Naive thymus-derived CD8-positive, alpha-beta T cell (primary cell): ENCODE data around the gene M6PR. TPM values are rescaled to one million over a fixed set of nuclear protein-coding genes. Genes with fewer than 3 reads are reported as not detected.
A peak's percentile ranks its signal among the peaks of the same experiment; 100 is the strongest.

Experiments used
- ATAC-seq, 2 donors: fragments of 150-1000 bp; cut with Tn5 transposase in 1 of 2; sonication (Bioruptor Pico), chemical (Tn5 transposase) in 1 of 2; 1 replicate in 1 of 2; 2 replicates in 1 of 2; pipeline ENCODE4 v1.10.0; 2021; ENCODE audit warnings: mild to moderate bottlenecking in 2 of 2, moderate library complexity in 2 of 2
- POLR2A ChIA-PET: fragments of 350-600 bp; sonication (Branson Sonifier 250); formaldehyde crosslinking; loops from one replicate; lab custom pipeline; 2021; ENCODE audit warnings: antibody characterized with exemption; lab: Charles Lee
- DNase-seq, 10 donors: peaks; one replicate each; pipeline versions ENCODE4 v3.0.0 to v3.0.0-alpha.2; 2020 to 2022
- H3K27ac Mint-ChIP-seq, 10 donors: one replicate each; pipeline ENCODE4 v1.8.0; 2020 to 2022; ENCODE audit warnings: mild to moderate bottlenecking in 10 of 10, mixed read lengths in 10 of 10, moderate library complexity in 4 of 10, inconsistent platforms in 1 of 10
- H3K27me3 Mint-ChIP-seq, 5 donors: one replicate each; pipeline ENCODE4 v1.8.0; 2021 to 2022; ENCODE audit warnings: mixed read lengths in 5 of 5
- H3K36me3 Mint-ChIP-seq, 3 donors: one replicate each; pipeline ENCODE4 v1.8.0; 2020 to 2022; ENCODE audit warnings: mixed read lengths in 3 of 3, mild to moderate bottlenecking in 2 of 3, inconsistent platforms in 1 of 3
- H3K4me1 Mint-ChIP-seq, 4 donors: one replicate each; pipeline ENCODE4 v1.8.0; 2021 to 2022; ENCODE audit warnings: mixed read lengths in 4 of 4
- H3K4me3 Mint-ChIP-seq, 10 donors: one replicate each; pipeline ENCODE4 v1.8.0; 2020 to 2022; ENCODE audit warnings: mild to moderate bottlenecking in 10 of 10, mixed read lengths in 10 of 10, moderate library complexity in 6 of 10, inconsistent platforms in 1 of 10
- H3K9me3 Mint-ChIP-seq, 9 donors: one replicate each; pipeline ENCODE4 v1.8.0; 2020 to 2022; ENCODE audit warnings: mixed read lengths in 9 of 9, mild to moderate bottlenecking in 3 of 9, inconsistent platforms in 1 of 9, moderate library complexity in 1 of 9
- polyA plus RNA-seq, 3 donors: library from polyadenylated mRNA; unstranded; fragments of 300-500 nt; fragmentation: Illumina TruSeq; gene quantifications; one replicate each; pipeline ENCODE4 v1.2.3, GENCODE V29; 2021
- total RNA-seq, 8 experiments: library from RNA in 2 of 8; stranded (reverse) in 2 of 8; gene quantifications; one replicate each; pipeline ENCODE4 v1.2.3 and lab custom pipeline; 2021 to 2026

The M6PR gene
- total RNA-seq (100 to 1,000 TPM; 173 to 175 TPM), polyA plus RNA-seq (100 to 1,000 TPM; 228 to 260 (median 238) TPM), total RNA-seq (lab: John Stamatoyannopoulos, UW) (66.4 to 250 (median 157) reads per million in 6 experiments)

DNA sequence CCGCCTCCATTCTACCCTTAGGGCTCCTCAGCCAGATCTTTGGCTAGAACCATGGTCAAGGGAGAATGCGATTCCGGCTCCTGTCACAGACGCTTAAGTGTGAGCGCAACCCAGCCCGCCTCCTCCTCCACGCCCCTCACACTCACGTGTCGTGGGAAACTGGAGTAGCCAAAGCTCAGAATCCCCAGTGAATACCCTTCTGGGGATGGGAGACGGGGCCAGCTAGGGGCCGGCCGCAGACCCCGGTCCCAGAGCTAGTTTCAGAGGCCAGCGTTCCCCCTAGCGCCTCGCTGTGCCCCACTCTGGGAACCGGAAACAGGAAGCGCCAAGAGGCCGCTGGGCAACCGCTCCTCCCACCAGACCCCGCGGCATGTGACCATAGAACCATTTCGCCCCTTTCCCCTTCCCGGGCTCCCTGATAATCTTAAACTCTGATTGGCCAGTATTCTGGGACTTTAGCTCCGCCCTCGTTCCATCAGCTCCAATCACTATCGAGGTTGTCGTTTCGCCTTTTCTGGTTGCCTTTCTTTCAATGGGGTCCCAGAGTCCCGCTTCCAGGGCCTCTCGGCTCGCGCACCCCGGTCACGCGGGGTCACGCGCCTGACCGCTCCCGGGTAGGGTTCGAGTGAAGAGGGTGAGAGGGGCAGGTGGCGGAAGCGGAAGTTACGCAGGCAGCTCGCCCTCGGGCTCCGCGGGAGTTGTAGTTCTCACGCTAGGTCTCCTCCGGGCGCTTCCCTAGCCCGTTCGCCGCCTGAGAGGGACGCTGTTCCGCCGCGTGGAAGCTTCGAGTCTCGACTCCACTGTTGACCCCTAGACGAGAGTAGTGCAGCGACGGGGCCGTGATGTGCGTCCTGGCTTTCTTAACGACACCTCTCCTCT, at the start of gene M6PR:
TSS of gene M6PR (minus strand) at position 304 of the 879 bp plus-strand sequence. CDS start 3,241 bp downstream, outside the sequence.
- Mint-ChIP-seq H3K4me3 (peak within 1 kb of the TSS; percentile 91 to 97 (median 95)), H3K36me3 (peaks cover 0 to 29% (median 7%) of the 10 kb centered on the region in 3 donors), H3K4me1 (peaks cover 43 to 75% (median 65%) of the 10 kb centered on the region in 4 donors), H3K27ac (peak within 1 kb of the TSS; percentile 91 to 99 (median 94)), H3K9me3 (peaks cover 0 to 10% (median 5%) of the 10 kb centered on the region in 9 donors), H3K27me3 (no peaks in the 10 kb centered on the region)
- POLR2A ChIA-PET, result interaction anchor here (0.5 to 4.9 kb wide), 18 partner anchors 8 to 305 kb away, joined by 3 to 51 read pairs (median 5); partner anchors contain the start of genes PHC1 and RIMKLB
- ATAC-seq (peak; percentile 78 to 80), DNase-seq (peak; percentile 79 to 96 (median 86))

DNA sequence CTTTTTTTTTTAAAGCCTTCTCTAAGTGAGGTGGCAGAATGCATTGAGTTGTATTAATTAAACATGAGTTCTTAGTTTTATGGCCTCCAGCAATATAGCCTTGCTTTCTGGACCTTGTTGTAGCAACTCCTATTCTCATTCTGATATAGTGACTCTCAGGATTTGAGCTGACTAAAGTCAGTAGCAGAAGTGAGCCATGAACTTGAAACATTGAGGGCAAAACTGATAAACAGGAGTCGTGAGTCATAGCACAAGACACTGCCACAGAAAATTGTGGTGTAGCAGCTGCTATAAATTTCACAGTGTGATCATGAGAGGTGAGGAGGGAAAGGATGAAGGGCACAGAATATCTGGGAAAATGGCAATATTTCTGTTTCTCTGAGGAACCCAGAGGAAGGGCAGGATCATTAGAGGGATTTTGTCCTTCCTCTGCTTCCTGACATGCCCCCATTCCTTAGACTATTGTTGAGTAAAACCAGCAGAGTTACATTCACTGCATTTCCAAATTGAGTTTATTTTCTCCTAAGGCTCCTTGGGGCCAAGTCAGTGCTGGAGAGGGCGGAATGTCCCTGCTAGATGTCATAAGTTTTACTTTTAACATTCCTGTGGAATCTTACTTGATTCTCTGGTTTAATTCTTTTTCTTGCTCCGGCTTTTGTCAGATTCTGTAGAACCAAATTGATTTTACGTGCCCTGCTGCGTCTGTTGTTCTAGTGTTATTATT, 47.4 kb upstream of the M6PR start:
- Mint-ChIP-seq H3K9me3 (no peaks in the 10 kb centered on the region), H3K36me3 (peaks cover 0 to 19% (median 11%) of the 10 kb centered on the region in 3 donors), H3K4me3 (peak overlapping the region in 6 of 10 donors; percentile 16 to 88 (median 24)), H3K27ac (peak overlapping the region in 8 of 10 donors; percentile 58 to 86 (median 71)), H3K4me1 (peaks cover 22 to 79% (median 65%) of the 10 kb centered on the region in 4 donors), H3K27me3 (no peaks in the 10 kb centered on the region)
- ATAC-seq (peak; percentile 45 to 64), DNase-seq (peak in 2 of 10 donors; percentile 10 to 13)
- POLR2A ChIA-PET, result no interaction called here

DNA sequence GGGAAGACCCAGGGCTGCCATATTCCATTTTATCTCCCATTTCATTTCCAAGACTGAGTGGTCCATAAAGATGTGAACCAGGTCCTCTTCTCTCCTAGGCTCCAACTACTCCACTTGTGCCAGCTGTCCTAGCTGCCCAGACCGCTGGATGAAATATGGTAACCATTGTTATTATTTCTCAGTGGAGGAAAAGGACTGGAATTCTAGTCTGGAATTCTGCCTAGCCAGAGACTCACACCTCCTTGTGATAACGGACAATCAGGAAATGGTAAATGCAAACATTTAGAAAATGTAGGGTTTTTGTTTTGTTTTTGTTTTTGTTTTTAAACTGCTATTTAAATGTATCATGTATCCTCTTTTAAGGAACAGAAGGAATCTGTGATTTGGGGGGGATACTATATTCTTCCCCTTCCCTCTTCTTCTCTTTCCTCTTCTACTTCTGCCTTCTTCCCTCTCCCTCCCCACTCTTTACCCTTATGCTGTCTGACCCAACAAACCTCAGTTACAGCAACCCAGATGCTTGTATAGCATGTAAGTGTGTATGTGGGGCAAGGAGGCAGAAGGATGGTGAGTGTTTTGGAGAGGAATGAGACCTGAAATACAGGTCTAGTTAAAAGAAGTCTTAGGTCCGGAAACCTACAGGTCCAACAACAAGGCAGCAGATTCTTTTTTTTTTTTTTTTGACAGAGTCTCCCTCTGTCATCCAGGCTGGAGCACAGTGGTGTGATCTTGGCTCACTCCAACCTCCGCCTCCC, 45.8 kb upstream of the M6PR start:
- POLR2A ChIA-PET, result no interaction called here
- ATAC-seq, result no peak
- H3K9me3 Mint-ChIP-seq, result no peaks in the 10 kb centered on the region
- peaks cover 0 to 16% (median 8%) of the 10 kb centered on the region in 3 donors for H3K36me3 Mint-ChIP-seq
- peak overlapping the region in 9 of 10 donors; percentile 18 to 92 (median 58) for H3K27ac Mint-ChIP-seq
- H3K27me3 Mint-ChIP-seq, result no peaks in the 10 kb centered on the region
- peak overlapping the region in 6 of 10 donors; percentile 33 to 88 (median 66) for H3K4me3 Mint-ChIP-seq
- peaks cover 19 to 73% (median 59%) of the 10 kb centered on the region in 4 donors for H3K4me1 Mint-ChIP-seq
- DNase-seq, result no peak

DNA sequence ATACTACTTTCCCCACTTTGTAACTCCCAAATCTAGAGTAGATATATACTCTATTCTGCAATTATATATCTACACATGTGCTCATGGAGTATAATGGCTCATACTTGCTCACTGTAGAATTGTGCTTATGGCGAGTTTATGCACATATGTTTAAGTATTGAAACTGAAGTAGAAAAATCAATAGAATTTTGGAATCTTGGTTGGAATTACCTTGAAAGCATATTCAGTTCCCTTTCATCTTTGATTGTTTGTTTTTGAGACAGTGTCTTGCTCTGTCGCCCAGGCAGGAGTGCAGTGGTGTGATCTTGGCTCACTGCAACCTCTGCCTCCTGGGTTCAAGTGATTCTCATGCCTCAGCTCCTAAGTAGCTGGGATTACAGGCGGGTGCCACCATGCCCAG, 44.4 kb upstream of the M6PR start:
- H3K27ac Mint-ChIP-seq, result peak overlapping the region in 8 of 10 donors; percentile 13 to 92 (median 63)
- no peaks in the 10 kb centered on the region for H3K9me3 Mint-ChIP-seq
- H3K4me3 Mint-ChIP-seq, result peak overlapping the region in 7 of 10 donors; percentile 5 to 88 (median 64)
- no peaks in the 10 kb centered on the region for H3K27me3 Mint-ChIP-seq
- peaks cover 0 to 10% (median 3%) of the 10 kb centered on the region in 3 donors for H3K36me3 Mint-ChIP-seq
- H3K4me1 Mint-ChIP-seq, result peaks cover 18 to 73% (median 62%) of the 10 kb centered on the region in 4 donors
- POLR2A ChIA-PET, result no interaction called here
- DNase-seq (no peak), ATAC-seq (no peak)

DNA sequence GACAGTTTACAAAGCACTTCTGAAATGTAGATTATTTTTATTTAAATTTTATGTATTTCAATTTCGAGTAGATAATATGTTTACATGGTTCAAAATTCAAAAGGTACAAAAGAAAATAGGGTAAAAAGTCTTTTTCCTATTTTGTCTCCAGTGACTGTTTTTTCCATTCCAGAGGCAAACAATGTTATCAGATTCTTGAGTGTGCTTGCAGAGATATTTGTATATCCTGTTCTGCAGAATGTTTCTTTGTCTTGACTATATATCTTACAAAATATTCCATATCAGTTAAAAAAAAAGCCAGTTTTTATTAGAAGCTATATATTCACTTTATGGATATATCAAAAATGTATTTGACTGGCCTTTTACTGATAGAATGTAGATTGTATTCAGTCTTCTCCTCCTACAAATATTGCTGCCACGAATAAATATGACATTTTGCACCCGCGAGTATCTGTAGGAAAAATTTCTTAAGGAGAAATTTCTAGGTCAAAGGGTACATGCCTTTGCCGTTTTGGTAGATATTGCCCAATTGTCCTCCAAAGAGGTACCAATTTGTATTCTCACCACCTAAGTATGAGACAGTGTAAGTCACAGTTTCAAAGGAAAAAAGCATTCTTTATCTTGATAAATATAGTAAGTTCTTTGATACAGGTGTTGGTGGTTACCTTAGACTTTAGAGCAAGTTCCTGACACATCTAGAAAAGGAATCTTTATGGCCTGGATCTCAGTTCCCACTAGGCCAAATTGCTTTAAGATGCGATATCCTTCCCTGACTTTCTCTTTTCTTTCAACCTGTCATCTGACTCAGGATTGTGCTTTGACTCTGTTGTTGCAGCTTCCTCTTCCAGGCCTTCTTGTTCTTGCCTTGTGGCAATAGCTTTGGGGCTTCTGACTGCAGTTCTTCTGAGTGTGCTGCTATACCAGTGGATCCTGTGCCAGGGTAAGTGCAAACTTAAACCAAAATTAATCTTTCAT, 42.2 kb upstream of the M6PR start:
- Mint-ChIP-seq H3K4me1 (peaks cover 26 to 84% (median 71%) of the 10 kb centered on the region in 4 donors), H3K9me3 (peaks cover 0 to 3% (median 0%) of the 10 kb centered on the region in 9 donors), H3K27me3 (no peaks in the 10 kb centered on the region), H3K27ac (peak overlapping the region; percentile 49 to 90 (median 78)), H3K36me3 (peaks cover 0 to 8% (median 0%) of the 10 kb centered on the region in 3 donors), H3K4me3 (peak overlapping the region; percentile 40 to 88 (median 63))
- POLR2A ChIA-PET, result interaction anchor here (1.4 kb wide), 1 partner anchor 41 kb away, joined by 9 read pairs; the partner anchor contains the start of gene M6PR
- ATAC-seq, result peak; percentile 53 to 56
- peak in 3 of 10 donors; percentile 9 to 28 (median 13) for DNase-seq

DNA sequence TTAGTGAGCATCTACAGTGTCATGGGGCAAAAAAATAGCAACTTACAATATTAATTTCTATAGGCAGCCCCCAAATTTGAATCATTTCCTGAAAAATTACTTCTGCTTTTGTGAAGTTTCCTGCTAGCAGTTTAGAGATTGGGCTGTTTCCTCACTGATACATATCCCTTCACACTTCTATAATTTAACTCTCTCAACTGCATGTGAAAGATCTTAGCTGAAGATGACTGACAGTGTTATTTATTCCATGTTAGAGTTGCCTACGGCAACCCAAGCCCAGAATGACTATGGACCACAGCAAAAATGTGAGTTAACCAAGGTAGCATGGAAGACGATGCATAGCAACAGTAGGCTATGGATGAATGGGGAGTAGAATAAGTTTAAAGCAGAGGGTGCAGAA, 40.0 kb upstream of the M6PR start, which contains the start of gene KLRG1:
TSS of gene KLRG1 (plus strand) at position 134 of the 400 bp plus-strand sequence. CDS start at position 224, 90 bp downstream.
- Mint-ChIP-seq H3K27ac (peak within 1 kb of the TSS; percentile 33 to 94 (median 85)), H3K4me3 (peak within 1 kb of the TSS; percentile 3 to 94 (median 71)), H3K9me3 (peaks cover 0 to 4% (median 0%) of the 10 kb centered on the region in 9 donors), H3K4me1 (peaks cover 20 to 78% (median 60%) of the 10 kb centered on the region in 4 donors), H3K36me3 (peaks cover 0 to 9% (median 0%) of the 10 kb centered on the region in 3 donors), H3K27me3 (no peaks in the 10 kb centered on the region)
- ATAC-seq, result peak in 1 of 2 donors; percentile 73
- POLR2A ChIA-PET, result no interaction called here
- DNase-seq, result no peak

DNA sequence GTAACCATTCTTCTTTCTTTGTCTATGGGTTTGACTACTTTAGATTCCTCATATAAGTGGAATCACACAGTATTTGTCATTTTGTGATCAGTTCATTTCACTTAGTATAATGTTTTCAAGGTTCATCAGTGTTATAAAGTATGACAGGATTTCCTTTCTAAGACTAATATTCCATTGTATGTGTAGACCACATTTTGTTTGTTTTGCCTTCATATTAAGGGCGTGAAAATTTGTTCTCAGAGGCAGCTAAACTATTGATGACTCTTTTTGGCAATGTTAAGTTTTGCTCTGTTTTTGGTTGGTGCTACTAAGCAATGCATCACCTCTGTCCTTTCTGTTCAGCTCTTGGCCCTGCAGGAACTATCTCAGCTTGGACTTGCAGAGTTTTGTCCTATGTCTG, 38.2 kb upstream of the M6PR start:
- POLR2A ChIA-PET, result no interaction called here
- Mint-ChIP-seq H3K36me3 (peaks cover 0 to 10% (median 0%) of the 10 kb centered on the region in 3 donors), H3K4me1 (peaks cover 23 to 62% (median 53%) of the 10 kb centered on the region in 4 donors), H3K27me3 (no peaks in the 10 kb centered on the region), H3K4me3 (peak overlapping the region in 9 of 10 donors; percentile 1 to 65 (median 34)), H3K27ac (peak overlapping the region in 8 of 10 donors; percentile 33 to 94 (median 73)), H3K9me3 (peaks cover 0 to 4% (median 0%) of the 10 kb centered on the region in 9 donors)
- peak in 1 of 2 donors; percentile 28 for ATAC-seq
- no peak for DNase-seq

- peak overlapping the region in 5 of 10 donors; percentile 4 to 94 (median 53) for H3K27ac Mint-ChIP-seq
- peaks cover 0 to 10% (median 0%) of the 10 kb centered on the region in 3 donors for H3K36me3 Mint-ChIP-seq
- DNase-seq (no peak), ATAC-seq (no peak)
- H3K4me1 Mint-ChIP-seq, result peaks cover 23 to 58% (median 49%) of the 10 kb centered on the region in 4 donors
- H3K9me3 Mint-ChIP-seq, result peaks cover 0 to 4% (median 0%) of the 10 kb centered on the region in 9 donors
- H3K4me3 Mint-ChIP-seq, result peak overlapping the region in 8 of 10 donors; percentile 2 to 65 (median 20)
- POLR2A ChIA-PET, result no interaction called here
- H3K27me3 Mint-ChIP-seq, result no peaks in the 10 kb centered on the region
Measured at GRCh38 chr12:8987163-8987562, 37.7 kb upstream of the M6PR start.

DNA sequence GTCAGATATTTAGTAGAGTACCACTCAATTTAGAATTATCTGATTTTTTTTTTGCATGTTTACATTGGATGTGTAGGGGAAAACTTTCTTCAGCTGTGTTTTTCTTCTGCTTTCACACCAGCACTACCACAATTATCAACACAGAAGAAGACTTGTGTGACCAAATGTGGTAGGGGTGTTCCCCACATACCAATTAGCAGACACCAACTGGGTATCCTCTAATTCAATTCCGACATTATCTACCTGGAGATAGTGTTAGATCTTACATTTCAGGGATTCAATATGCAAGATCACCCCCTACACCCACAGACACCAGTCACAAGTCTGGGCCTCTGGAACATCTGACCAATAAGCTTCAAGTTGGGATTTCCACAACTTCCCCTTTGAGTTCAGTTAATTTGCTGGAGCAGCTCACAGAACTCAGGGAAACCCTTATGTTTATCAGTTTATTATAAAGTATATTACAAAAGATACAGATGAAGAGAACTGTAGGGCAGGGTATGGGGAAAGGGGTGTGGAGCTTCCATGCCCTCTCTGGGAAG, 35.8 kb upstream of the M6PR start:
- ATAC-seq (no peak), DNase-seq (no peak)
- peak overlapping the region in 1 of 10 donors; percentile 8 for H3K4me3 Mint-ChIP-seq
- H3K36me3 Mint-ChIP-seq, result peaks cover under 1 to 13% (median 2%) of the 10 kb centered on the region in 3 donors
- POLR2A ChIA-PET, result interaction anchor here (0.6 kb wide), 1 partner anchor 36 kb away, joined by 3 read pairs; no protein-coding TSS in a partner anchor
- H3K9me3 Mint-ChIP-seq, result peaks cover 0 to 9% (median 5%) of the 10 kb centered on the region in 9 donors
- no peaks in the 10 kb centered on the region for H3K27me3 Mint-ChIP-seq
- H3K4me1 Mint-ChIP-seq, result peaks cover 24 to 51% (median 43%) of the 10 kb centered on the region in 4 donors
- peak overlapping the region in 2 of 10 donors; percentile 38 to 52 for H3K27ac Mint-ChIP-seq

- Mint-ChIP-seq H3K27me3 (no peaks in the 10 kb centered on the region), H3K27ac (peak overlapping the region in 1 of 10 donors; percentile 64), H3K4me3 (no peak overlapping the region), H3K4me1 (peaks cover 0 to 18% (median 13%) of the 10 kb centered on the region in 4 donors), H3K36me3 (peaks cover 11 to 37% (median 20%) of the 10 kb centered on the region in 3 donors), H3K9me3 (peaks cover 4 to 47% (median 12%) of the 10 kb centered on the region in 9 donors)
- ATAC-seq, result no peak
- DNase-seq, result no peak
- POLR2A ChIA-PET, result no interaction called here
Measured at GRCh38 chr12:8980137-8980536, 30.7 kb upstream of the M6PR start.
